ENCODE results near the gene MMP14.
A peak's percentile ranks its signal among the peaks of the same experiment; 100 is the strongest.
"Not testable (repeated sequence)": the region's sequence is repeated elsewhere in the genome, so short reads cannot be mapped to it uniquely, and the experiment has no call there.

The MMP14 gene

DNA sequence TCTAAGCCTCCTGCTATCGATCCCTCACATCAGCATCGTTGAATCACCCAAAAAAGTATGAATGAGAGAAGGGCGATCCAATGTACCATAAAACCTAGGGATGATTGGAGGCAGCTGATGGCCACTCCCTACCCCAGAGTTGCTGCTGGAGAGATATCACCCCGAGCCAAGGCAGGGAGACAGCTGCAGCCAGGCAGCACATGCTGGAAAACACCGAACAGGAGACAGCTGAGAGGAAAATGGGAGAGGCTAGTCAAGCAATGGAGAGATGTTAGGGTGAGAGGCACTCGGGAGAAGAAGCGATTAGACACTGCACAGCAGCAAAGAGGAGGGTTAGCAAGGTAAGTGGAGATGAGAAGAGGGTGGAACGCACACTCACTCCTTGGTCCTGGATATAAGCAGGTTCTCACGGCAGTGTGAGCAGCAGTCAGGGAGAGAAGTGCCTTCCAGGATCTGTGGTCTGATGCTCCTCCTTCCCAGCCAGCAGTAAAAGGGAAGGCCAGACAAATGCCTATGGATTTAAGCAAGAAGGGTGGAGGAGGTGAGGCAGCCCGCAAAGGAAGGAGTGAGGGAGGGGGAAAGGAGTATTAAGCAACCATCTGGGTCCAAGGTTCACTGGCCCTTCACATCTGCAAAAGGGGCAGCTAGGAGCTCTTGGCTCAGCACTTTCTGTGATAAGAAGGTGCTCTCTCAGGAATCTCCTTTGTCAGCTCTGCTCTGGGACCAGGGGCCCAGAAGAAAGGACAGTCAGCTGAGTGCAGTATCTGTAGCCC is 21.3 kb upstream of the MMP14 start, which contains the start of gene SLC7A7:
TSS of gene SLC7A7 (minus strand) at position 495 of the 773 bp plus-strand sequence. CDS start 2,037 bp downstream, outside the sequence.
- no peak for DNase-seq

DNA sequence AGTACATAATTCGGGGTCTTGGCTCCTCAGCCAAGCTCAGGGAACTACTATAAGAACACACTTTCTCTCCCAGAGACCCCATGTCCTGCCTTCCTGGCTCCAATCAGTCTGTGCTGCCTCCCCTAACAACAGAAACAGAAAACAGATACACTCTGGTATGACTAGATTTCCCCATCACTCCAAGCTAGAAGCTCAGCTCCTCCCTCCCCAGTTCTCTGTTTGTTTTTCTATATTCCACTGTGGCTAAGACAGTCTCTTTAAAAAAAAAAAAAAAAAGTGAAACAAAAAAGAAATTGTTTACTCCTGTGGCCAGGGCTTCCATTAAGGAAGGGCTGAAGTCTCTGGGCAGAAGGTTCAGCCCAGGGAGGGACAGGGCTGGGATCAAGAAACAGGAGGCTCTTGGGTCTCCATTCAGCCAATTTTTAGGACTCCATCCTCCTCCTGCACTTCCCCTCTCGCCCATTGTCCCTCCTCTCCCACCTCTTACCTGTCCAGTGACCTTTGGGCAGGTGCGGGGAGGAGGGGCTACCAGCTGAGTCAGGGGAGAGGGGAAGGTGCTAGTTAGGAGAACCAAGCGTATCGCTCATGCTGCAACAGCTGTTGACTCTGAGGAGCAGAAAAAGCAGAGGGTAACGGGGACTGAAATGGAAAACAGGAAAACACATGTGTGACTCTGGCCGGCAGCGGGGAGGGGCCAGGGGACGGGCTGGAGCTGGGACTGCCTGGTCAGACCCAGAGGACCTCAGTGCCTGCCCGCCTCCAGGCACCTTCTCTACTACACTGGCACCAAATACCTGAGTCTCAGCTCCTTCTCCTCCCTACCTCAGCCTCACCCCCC is 17.0 kb upstream of the MMP14 start:
- DNase-seq: no peak

DNA sequence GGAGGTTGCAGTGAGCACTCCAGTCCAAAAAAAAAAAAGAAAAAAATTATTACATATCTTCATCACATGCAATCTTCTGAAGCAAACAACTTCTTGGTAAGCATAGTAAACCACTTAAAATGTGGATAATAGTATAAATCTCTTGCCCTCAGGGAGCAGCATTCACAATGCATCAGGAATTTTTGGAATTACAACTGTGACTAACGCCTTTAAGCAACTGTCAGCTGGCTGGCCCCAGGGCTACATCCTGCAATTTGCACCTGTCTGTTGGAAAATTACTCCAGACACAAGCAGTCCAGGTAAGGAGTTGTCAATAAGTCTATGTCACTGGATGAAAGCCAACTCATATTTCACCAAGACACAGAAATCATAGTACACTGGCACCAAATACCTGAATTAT is 15.7 kb upstream of the MMP14 start:
- no peak for DNase-seq

DNA sequence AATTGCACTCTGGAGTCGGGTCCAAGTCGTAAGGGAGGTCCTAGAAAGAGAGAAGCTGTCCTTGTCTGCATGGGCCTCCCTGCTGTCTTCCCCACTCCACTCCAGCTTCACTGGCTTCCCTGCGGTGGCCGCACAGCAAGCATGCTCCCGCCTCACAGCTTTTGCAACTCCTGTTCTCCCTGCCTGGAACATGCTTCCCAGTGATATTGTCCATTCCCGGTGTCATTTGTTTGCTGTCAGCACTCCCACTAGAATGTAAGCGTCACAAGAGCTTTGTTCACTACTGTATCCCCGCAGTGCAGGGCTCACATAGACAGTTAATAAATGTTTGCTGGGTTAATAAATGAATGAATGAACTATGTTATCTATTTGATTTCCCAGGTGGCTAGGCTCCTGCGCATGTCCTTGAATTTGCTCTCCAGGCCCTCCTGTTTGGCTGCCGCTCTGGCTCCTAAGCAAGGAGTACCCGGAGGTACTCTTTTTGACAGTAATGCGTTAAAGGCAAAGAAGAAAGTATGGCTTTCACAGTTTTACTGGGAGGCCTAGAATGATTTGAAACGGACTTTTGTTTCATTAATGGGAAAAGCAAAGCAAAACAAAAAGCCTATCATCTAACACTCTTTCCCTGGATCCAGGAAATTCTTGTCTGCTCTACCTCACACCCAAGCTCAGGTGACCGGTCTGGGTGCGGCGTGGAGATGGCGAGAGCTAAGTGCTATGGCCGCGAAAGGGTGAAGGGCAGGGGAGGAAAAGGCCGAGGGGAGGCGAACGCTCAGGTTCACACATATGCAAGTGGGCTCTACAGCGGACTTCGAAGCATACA is 15.0 kb upstream of the MMP14 start:
- no peak for DNase-seq

DNA sequence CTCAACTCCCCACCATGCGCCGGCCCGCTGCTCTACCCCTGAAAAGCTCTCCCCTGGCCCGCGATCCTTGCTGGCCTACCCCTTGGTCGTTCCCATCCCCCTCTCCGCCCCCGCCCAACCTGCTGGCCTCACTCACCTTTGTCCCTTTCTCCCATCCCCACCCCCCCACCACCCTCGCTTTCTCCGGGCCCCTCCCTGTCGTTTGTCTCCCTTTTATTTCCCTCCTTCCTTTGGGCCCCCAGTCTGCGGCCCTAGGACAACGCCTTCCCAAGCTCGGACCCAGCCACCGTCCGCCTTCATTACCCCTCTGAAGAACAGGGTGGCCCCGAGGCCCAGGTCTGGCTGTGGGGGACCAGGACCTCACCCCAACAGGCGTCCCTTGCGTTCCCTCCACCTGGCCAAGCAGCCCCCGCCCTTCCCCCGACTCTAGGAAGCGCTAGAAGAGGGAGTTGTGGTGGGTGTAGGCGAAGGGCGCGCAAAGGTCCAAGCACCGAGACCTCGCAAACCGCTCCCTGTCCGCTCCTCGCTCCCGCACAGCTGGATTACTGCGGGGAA is 14.3 kb upstream of the MMP14 start:
- DNase-seq: no peak

DNA sequence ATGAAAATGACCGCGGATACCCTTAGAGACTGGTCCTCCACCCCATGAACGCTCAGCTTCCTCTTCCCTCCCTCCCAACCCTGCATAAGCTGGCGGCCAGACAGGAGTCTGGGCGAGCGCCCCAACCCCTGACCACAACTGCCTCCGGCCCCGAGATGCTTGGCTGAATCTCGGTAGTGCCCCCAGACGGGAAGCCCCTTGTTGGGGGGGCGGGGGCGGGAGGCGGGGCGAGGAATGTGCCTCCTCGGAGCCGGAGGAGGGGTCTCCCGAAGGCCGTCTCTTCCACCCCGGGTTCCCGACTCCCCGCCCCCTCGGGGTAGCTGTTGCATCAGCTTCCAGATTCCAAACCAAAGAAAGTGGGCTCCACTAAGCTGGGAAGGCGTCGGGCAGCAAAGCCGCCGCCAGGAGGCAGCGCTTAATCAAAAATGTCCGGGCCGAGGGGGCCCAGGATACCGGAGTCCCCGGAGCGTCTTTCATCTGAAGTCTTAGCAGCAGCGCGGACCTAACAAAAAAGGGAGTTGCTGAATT is 13.8 kb upstream of the MMP14 start:
- peak; percentile 67 for DNase-seq

DNA sequence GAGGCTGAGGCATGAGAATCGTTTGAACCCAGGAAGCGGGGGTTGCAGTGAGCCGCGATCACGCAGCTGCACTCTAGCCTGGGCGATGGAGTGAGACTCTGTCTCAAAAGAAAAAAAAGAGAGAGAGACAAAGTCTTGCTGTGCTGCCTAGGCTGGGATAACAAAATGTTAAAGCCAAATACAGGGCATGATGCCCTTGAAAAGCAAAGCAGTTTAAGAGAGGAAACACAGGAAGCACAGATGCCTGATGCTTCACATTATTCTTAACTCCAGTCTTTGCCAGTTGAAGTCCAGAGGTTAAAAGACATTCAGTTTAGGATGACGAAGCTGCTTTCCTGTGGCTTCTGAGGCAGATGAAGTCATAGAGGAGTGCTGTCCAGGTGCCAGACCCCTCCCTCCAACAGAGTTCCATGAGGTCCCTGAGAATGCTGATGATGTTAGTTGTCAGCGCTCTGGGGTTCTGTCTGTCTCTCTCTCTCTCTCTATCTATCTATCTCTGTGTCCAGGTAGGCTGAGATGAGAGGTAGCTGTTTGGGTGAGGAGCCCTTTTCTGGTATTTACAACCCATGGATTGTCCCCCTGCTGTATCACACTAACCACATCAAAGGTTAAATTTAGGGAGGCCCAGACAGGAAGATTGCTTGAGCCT is 11.6 kb upstream of the MMP14 start:
- DNase-seq: no peak

DNA sequence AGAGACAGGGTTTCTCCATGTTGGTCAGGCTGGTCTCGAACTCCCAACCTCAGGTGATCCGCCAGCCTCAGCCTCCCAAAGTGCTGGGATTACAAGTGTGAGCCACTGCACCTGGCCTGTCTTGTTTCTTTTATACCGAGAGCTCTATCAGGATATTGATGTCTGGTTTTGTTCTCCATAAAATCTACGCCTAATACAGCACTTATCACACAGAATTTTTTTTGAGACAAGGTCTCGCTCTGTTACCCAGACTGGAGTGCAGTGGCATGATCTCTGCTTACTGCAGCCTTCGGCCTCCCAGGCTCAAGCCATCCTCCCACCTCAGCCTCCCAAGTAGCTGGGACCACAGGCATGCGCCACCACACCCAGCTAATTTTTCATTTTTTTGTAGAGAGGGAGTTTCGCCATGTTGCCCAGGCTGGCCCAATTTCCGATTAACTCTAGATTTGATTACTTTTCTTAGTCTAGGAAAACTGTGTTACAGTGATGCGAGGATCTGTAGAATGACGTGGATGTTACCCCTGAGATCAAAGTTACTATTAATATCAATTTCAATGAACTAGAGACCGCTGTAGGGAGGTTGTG is 7.2 kb upstream of the MMP14 start:
- DNase-seq: not testable (repeated sequence)

DNA sequence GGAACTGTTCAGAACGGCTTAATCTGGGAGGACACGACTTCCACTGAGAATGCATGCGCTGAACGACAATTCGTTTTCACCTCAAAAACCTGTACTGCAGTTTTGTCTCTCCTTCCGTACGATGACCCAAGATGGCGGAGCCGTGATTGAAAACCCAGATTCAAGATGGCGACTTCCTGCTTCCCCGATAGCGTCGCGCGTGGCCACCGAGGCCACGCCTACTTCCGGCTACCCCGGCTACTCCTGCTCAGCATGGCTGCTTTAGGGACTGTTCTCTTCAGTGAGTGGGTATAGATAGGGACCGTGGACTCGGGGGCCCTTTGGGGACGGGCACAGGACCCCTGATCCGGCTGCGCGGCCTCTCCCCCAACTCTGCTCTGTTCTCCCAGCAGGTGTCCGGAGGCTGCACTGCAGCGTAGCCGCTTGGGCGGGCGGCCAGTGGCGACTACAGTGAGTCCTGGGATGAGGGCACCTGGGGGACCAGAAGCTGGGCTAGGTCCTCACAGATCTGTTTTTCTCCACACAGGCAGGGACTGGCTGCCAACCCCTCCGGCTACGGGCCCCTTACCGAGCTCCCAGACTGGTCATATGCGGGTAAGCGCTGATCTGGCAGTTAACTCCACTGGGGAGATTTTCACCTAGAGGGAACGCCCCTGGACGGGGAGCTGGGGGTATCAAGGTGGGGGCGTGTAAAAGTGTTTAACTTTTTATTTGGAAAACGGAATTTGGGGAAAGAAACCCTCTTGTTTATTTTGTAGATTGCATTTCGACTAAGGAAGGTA is 6.5 kb upstream of the MMP14 start, which contains the start of gene MRPL52:
TSS of gene MRPL52 (plus strand) at position 227 of the 782 bp plus-strand sequence. CDS start at position 253, 26 bp downstream.
- peak; percentile 90 for DNase-seq

DNA sequence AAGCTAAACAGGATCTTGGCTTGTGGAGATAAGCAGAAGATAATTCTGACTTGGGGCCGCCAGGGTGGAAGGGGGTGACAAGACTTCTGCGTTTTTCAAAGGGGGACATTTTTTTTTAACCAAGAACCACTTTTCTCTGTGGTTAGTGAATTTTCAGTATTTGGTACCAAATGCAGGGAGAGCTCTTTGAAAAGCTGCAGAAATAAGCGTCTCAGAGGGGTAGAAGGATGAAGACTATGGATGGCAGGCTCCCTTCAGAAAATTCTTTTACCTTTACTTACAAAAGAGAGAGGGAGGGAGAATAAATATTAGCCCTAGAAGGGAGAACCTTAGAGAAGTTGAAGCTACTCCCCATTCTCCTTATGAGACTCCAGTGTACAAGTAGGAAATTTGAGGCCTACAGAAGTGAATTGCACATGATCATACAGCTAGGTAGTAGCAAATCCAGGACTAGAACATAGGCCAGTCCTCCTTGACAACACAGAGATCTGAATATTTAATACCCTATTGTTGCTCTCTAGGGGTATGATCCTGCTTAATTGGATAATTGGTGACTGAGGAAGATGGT is 5.9 kb upstream of the MMP14 start:
- DNase-seq: no peak

DNA sequence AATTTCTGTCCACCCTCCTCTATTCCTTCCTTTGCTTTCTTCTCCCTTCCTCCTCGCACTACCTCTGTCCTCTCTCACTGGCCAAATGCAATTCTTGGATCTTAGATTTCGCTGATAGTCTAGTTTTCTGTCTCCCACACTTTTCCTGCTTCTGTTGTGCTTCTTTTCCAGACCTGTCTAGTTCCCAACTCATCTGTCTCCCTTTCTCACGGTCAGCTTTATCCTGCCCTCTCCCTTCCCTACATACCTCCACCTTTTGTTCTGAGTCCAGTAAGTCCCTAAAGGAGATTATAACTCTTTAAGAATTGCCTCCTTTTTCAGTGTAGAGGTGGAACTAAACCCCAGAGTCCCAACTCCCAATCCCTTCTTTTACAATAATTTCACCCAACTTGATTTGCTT is 880 bp upstream of the MMP14 start:
- DNase-seq: no peak

DNA sequence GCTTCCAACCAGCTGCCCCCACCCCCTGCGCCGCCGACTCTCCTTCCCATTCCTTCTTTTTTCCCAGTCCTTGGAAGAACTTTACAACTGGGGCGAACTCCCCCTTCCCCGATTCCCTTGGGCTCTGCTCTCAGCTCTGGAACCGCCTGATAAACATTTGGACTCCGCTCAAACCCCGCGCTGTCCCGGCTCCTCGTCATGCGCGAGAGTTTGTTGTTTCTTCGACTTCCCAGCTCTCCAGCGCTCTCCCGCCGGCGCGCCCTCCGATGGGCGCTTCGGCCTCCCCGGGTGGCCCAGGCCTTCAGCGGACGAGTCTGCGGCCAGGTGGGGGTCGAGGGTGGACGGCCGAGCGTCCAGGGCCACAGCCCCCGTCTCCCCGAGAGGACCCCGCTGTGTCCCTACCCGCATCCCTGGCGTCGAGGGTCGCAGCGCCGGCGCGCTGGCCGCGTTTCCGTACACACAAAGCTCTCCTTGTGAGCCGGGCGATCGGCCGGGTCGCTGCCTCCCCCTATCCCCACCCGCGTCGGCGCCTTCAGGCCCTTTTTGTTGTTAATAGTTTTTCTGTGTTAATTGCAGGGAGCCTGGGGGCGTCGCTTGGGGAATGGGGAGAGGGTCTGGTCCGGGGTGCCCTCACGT is 847 bp downstream of the MMP14 start:
- DNase-seq: no peak

DNA sequence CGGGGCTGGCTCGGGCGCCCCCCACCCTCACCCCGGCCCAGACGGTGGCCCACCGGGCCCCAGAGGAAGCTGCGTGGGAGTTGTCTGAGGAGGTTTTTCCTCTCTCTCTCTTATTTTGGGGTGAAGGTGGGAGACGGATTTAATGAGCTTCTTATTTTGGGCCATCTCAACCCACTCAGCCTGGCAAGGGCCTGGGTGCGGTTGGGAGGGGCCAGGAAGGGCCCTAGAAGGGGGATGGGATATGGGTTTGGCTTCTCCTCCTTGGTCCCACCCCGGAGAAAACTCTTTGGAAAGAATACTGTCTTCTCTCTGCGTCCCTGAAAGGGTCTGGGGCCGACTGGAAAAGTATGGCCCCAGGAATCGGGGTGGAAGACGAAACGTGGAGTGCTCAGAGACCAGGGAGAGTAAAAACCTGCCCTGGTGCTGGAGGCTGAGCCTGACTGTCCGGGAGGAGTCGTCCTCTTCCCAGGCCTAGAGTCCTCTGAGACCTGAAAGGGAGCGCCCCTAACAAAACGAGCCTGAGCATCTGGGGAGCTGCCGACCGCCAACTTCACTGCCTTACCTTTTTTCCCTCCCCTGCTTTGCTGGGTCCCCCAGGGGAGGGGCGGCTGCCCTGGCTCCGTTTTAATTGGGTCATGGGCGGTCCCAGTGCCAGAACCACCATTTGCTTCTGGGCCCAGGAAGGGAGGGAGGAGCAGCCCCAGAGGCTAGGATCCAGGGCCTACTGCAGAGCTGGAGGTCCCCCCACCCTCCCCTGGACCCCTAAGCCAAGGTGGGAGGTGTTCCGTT is 1.6 kb downstream of the MMP14 start:
- DNase-seq: no peak

DNA sequence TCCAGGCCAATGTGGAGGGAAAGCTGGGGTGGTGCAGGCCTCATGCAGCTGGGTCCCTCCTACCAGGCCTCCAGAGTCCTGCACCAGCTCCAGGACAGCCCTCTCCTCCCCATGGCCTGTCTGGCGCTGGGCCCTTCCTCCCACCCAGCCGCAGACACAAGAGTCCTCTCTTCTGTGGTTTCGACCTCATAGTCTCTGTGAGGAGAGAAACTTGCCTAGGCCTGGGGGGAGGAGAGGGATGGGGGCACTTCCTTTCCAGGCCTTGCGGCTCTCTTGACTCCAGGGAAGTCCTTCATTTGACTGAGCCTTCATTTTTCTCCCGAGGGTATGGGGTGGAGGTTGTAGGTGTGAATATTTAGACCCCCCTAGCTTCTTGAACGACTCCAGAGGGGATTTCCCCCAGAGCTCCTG is 2.3 kb downstream of the MMP14 start:
- no peak for DNase-seq

DNA sequence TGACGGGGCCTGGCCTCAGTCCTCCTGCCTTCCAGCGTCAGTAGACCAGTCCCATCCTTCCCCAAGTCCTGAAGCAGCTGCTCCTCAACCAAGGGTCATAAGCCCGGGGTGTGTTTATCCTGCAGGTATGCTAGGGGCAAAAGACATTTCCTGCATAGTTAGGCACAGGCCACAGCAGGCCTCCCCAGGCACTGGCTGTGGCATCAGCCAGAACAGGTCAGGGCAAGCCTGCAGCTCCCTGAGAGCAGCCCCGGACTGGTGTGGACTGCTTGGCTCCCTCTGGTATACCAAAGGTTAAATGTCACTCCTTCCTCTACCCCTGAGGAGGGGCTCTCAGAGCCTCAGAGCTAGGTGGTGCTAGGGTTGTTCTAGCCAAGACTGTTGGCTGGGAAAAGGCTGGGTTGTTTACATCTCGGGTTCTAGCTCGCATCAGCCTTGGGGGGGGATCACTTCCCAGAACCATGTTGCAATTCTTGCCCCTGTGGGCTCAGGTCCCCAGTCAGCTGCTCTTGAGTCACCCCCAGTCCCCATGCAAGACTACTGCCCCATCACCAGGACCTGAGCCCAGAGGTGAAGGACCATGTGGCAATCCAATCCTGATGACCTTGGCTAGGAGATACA is 2.9 kb downstream of the MMP14 start:
- no peak for DNase-seq

DNA sequence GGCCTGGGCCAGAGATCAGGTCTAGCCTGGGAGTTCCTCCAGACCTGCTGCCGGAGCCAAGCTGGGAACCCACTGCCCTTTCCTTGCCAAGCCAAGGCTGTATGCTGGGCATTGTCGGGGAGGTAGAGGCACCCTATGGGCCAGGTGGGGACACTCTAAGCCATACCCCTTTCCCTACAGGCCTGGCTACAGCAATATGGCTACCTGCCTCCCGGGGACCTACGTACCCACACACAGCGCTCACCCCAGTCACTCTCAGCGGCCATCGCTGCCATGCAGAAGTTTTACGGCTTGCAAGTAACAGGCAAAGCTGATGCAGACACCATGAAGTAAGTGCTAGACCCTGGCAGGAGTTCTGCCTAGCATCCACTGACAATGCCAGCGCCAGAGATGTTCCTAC is 4.9 kb downstream of the MMP14 start:
- no peak for DNase-seq

DNA sequence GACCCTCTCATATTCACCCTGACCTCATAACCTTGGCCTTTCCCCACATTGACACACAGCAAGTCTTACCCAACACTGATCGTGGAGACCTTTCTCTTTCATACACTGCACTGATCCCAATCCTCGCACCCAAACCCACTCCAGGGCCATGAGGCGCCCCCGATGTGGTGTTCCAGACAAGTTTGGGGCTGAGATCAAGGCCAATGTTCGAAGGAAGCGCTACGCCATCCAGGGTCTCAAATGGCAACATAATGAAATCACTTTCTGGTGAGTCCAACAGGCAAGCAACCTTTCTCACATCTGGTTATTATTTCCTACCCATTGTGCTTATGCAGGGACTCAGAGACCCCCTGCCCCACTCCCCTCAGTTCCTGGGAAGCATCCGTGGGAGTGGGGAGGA is 5.4 kb downstream of the MMP14 start:
- no peak for DNase-seq

All from CD4-positive, alpha-beta T cell treated with Interferon gamma for 1 hour (primary cell).